T follicular helper cell (primary cell): ENCODE results near the gene DCAF8L2.
"Not testable (repeated sequence)": the region's sequence is repeated elsewhere in the genome, so short reads cannot be mapped to it uniquely, and the experiment has no call there.

Experiments used
- DNase-seq: peaks from one replicate; pipeline ENCODE4 v3.0.0-alpha.2; 2020; ENCODE audit warnings: low read depth
- total RNA-seq, 2 experiments: gene quantifications; one replicate each; lab custom pipeline; 2026; lab: John Stamatoyannopoulos, UW

The DCAF8L2 gene
- 0 to 0.09 reads per million in 2 experiments for total RNA-seq

DNA sequence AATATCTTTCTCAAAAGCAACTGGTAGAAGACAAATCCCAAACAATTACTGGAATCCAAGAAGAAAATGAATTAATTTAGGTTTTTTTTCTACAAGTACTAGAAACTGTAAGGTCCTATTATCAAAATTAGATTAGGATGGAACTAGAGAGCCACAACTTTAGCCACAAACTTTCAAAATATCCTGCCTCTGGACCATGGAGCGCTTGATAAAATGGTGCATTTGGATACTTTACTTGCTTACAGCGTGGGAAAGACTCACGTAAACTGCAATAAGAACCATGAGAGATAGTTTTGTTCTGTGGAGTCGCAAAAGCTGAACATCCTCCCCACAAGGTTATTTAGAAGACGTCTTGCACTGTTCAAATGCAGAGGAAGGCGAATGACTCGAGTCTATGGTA is at the start of gene DCAF8L2:
DCAF8L2 (plus strand) TSS at position 301 of the 400 bp plus-strand sequence. CDS start 156,552 bp downstream, outside the sequence.
- DNase-seq = no peak

DNA sequence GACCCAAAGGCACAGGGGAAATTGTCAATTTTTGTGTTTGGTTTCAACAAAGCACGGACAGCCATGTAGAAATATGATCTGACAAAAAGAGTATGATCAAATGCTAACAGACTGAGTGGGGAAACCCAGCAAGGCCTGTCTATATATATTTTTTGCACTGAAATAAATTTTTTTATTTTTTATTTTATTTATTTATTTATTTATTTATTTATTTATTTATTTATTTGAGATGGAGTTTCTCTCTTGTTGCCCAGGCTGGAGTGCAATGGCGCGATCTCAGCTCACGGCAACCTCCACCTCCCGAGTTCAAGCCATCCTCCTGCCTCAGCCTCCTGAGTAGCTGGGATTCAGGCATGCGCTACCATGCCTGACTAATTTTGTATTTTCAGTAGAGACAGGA is 49.0 kb upstream of the DCAF8L2 start:
- DNase-seq = not testable (repeated sequence)

DNA sequence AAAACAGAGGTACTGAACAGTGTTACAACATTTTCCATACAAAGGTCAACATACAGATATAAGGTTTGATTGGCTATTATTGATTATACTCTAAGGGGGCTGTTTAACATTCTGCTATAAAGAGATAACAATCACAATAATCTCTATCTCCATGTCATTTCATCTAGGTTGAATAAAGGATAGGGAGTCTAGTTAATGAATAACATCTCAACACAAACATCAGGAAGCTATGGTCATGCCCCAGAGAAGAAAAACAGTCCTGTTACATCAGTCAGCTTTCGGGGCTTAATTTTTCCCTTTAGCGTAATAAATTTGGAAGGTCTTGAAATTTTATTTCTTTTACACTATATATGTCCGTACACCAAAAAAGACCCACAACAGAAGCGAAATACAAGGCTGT is 41.5 kb upstream of the DCAF8L2 start:
- no peak for DNase-seq

DNA sequence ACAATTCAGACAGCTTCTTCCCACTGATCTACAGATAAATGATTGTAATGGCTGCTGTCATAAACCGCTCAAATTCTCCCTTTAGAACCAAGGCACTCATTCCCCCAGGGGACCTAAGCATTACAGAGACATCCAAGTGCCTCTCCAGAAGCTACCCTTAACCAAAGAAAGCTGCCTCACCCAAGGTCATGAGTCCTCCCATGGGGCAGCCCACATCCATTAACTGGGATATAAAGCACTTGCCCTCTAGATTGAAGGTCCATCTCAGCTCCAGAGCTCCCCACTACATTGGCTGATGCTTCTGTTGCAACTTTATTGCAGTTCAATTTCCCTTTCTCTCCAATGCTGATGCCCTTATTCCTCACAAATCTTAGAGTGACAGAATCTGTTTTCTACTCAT is 40.5 kb upstream of the DCAF8L2 start:
- DNase-seq = no peak

DNA sequence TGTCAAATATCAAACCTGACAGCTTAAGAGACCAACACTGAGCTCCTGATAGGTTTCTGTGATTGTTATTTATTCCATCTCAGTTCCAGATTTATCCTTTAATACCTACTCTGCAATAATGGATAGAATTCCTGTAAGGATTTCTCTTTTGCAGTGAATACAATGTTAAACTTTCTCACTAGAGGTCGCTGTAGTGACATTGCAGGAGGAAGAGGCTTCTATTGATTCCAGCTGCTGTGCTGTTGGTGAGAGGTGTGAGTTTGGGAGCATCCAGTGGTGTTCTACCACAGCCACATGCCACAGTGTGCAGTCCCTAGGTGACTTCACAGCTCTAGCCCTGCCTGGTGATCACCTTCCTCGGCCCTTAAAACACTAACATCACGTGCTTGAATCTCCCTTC is 34.6 kb upstream of the DCAF8L2 start:
- DNase-seq = no peak

DNA sequence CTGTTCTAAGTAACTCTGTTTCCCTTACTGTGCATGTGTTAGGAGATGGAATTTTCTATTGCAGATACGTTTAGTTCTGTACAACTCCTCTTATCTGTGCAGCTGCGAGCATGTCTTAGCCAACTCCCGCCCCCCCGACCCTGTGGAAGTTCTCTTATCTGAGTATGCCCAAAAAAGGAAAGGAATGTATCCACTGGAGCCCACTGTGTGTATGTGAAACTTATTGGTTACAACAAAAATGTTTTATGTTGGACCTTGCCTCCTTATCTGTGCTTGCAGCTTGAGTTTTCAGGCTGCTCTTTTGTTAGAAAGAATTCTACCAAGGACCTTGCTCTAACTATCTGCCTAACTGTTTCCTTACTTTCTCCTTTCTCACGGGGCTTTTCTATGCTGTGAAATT is 24.2 kb upstream of the DCAF8L2 start:
- DNase-seq = no peak

DNA sequence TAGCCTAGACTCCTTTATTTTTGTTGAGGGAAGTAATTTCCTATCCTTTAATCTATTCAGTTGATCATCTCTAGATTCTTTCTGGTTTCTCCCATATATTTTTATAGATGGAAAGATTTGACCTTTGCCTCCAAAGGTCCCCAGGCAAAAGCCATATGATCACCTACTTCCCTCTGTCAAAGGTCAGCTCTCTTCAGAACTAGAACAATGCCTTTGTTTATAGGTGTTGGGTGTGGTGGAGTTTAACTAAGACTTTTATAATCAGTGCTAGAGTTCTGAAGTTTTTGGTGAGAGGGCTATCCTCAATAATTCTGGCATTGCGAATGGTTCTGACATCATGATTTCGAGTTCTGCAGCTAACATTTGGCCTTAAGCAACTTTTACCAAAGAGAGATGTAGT is 19.0 kb upstream of the DCAF8L2 start:
- DNase-seq = no peak

DNA sequence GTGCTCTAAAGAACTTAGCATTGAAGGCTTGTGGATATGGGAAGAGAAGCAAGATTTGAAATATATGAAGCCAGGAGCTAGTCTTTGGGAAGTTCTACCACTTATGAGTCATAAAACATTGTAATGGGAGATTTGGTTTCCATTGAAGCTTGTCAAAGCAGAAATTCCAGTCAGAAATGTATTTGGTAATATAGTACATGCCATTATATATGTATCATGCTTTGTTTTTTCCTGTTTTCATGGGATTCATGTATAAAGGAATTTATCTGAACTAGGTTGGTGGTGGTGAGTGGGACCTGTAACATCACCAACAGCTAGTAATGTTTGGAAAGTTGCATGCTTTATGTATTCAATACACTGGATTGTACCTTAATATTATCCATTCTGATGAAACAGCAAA is 14.6 kb upstream of the DCAF8L2 start:
- no peak for DNase-seq

DNA sequence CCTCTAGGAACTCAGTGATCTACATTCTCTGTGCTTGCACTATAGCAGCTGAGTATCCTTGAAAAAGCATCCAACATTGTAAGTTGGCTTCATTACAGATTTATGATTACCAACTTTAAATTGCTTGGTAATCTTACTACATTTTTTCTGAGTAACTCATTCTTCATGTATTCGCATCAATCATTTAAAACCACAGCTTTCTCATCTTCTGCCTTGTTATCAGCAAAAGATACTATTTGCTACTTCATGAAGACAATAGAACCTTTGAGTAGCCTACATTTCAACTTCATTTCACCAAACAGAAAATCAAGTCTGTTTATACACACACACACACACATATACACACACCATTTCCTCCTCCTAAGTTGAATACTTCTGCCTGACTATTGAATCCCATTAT is 6.2 kb upstream of the DCAF8L2 start:
- no peak for DNase-seq

DNA sequence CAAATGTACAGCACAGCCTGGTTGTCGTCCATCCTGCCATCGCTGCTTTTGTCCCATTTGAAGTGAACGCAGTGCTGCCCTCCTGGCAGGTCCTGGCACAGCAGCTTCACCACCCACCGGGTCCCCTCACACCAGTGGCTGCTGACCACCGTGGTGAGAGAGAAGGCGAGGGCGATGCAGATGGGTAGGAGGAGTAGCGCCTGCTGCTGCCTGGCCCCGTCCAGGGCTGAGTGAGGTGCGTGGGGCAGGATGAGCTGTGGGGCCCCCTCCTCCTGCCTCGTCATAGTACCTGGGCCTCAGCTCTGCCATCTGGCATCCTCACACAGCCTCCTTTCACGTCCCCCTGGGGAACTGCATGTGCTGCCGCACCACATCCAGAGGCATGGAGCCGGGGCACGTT is 1.8 kb downstream of the DCAF8L2 start:
- DNase-seq = no peak

DNA sequence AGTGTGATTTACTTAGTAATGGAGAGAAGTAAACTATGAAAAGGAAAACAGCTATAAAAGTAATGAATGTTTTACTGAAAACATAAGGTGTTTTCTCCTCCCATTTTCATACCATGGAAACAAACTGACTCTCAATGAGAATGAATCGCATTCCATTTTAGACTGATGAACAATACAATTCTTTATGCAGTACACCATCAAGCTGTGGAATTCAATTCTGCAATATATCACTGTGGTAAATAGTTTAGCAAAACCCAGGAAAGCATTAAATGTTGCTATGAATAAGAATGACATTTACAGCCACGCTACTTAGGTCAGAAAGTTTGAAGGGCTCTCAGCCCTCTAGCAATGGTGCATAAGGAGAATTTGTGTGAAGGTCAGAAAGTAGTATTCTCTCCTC is 7.4 kb downstream of the DCAF8L2 start:
- DNase-seq = no peak

DNA sequence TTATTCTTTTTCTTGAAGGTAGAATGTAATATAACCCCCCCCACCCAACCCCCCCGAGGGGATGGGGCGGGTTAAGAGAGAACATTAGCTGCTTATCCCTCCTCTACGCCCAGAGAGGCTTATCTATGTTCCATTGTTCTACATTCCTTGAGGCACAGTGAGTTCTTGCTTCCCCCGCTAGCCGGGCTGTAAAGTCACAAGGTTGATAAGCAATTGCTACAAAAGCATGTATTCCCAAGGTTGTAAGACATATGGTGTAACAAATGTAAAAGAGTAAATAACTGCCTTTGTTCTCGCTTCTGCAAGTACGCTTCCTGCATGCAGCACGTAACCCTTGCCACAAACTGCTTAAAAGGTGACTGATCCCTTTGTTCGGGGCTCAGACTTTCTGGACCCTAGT is 8.2 kb downstream of the DCAF8L2 start:
- no peak for DNase-seq

DNA sequence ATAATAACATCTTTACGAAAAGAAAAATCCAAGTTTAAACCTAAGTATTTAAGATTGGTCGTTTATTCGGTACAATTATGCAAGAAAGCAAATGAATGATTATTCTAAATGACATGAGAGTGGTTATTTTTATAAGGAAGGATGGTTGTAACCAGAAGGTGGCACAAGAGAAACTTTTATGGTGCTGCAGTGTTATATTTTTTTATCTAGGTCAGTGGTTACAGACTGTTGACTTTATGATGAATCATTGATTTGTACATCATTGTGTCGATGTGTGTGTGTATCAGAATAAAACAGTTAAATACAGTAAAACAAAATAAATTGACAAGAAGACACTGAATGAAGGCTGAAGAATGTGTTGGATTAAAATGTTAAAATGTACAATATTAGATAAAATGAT is 9.8 kb downstream of the DCAF8L2 start:
- no peak for DNase-seq

DNA sequence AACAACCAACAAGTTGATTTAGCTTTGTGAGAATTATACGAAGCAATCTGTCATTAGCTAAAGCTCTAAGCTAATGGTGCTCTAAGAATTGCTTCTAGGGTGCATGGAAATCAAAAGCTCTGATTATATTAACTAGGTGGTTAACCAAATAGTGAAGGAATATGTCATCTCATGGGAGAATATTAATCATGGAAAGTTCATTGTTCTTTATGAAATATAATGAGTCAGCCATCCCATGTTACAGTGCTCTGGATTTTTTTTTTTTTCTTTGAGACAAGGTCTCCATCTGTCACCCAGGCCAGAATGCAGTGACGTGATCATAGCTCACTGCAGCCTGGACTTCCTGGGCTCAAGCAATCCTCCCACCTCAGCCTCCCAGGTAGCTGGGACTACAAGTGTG is 10.5 kb downstream of the DCAF8L2 start:
- no peak for DNase-seq

DNA sequence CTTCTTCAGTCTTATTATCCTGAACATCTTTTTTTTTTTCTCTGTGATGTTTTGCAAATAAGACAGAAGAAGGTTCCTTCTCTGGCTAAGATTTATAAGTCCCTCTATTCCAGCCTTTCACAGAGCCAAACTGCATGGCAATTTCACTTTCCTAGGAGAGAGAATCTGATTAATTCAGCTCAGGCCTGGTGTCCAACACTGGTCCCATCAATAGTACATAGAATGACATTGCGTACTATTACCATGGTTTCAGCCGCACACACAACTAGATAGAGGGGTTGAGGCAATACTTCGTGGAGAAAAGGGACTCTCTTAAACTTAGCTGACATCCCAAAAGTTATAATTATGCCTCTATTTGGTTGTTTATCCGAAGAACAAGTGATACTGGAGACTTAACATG is 18.5 kb downstream of the DCAF8L2 start:
- DNase-seq = no peak

DNA sequence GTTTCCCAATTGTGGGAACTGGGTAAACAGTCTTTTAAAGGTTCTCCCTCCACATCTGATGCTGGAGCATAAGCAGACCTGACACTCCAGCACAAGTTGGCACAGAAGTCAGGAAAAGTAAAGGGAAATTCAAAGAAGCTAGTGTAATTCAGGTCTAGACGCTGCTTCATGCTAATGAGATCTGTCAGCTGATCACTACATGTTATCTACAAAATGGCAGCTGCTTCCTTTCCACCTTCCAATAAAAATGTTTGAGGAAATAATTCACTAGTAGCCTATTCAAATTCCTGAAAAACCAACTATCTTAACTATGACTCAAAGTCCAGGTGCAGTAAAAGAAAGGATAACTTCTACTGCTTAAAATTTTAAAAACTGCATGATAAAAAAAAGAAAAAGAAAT is 29.3 kb downstream of the DCAF8L2 start:
- DNase-seq = no peak

DNA sequence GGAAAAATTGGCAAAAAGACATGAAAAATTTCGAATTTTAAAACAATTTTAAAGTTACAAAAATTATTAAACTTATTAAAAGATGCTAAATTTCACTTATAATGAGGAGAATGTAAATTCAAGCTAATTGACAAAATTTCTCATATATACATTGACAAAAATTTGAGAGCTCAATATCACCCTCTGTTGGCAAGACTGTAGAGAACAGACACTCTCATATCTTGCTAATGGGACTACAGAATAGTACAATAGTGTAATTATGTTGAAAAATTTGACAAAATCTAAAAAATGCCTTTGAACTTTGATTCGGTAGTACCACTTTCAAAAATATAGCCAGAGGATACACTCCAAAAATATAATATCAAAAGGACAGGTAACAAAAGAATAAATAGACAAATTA is 29.8 kb downstream of the DCAF8L2 start:
- no peak for DNase-seq

DNA sequence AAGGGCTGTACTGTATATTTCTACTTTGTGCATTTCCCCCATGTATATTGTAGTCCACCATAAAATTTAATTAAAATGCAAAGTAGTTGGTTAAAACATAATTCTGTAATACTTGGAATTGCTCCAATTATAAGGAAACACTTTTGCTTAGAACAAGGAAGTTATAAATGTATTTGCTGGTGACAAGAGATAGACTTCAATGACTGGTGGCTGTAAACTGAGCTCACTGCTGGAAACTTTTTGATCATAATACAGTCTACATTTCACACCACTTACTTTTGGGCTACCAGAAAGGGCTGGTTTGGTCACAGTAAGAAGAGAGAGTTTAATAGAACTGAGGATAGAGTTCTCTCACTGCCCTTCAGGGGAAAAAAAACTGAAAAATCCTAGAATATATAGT is 32.7 kb downstream of the DCAF8L2 start:
- DNase-seq = no peak

DNA sequence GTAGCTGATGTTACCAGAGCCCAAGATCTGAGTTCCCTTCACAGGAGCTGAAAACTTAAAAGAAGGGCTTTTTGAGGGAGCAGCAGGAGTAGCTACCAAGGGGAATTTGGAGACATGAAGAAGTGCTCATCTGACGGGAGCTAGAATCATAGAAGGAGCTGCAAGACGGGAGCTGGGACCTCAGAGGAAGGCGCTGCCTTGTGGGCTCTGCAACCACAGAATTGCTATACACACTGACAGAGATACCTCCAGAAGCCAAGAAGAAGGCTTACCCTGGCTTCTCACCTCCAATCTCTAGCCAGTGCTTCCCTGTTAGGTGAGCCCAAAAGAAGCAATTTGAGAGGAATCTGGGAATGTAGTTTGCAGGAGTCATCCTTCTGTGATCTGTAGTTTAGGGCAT is 35.9 kb downstream of the DCAF8L2 start:
- no peak for DNase-seq

DNA sequence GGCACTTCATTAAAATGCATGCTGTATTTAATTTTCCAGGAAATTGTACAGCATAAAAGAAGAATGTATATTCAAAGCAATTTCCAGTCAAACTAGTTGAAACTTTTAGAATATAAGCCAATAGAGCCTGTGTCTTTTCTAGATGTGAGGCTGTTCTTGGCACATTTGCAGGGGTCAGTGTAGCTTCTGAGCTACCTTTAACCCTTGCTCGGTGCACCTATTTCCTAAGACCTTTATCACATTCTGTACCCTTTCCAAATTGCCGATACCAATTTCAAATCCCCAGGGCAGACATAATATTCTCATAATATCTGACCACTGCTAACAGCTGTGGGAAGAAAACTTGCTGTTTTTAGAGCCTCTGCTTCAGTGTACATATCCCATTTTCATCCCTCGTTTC is 43.2 kb downstream of the DCAF8L2 start:
- DNase-seq = no peak

DNA sequence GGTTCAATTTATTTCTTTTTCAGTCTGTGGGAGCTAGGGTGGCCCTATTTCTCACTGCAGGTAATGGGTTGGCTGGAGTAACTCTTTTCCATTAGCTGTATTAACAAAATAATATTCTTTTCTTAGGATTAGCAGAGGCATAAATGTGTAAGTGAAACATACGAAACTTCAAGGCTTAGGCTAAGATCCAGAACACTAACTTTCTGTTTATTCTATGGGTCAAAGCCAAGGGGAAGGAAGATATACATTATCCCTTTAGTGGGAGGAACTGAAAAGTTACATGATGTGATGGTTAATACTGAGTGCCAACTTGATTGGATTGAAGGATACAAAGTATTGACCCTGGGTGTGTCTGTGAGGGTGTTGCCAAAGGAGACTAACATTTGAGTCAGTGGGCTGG is 66.4 kb downstream of the DCAF8L2 start:
- DNase-seq = no peak

DNA sequence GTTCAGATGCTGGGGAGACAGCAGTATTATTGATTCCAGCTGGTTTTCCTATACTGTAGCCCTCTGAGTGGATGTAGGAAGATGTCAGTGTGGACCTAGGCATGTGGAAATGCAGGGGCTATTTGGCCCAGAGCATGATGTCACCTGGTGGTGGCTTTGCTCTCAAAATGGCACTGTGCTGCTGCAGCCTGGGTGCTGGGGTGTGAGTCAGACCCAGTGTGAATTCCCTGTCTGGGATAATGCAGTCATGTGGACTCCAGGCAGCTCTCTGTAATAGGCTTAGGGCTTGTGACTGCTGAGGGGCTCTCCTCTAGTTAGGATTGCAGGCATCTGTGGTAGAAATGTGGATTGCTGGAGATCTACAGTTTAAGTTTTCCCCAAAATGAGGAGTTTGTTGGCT is 70.7 kb downstream of the DCAF8L2 start:
- DNase-seq = no peak

DNA sequence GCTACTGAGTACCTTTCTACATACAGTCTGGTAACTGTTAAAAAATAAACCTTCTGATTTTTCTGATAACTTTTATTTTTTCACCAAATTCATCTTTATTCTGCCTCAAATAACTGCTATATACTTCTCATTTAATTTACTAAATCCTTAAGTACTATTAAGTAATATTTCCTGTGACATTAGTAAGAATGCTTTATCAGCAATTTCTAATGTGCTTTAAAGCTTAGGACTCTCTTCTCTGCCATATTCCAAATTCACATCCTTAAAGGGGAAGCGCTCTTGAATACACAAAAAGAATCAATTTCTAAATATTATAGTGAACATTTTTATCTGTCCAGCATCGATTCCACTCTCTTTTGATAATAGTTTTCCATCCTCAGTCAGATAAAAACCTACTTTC is 81.1 kb downstream of the DCAF8L2 start:
- no peak for DNase-seq

DNA sequence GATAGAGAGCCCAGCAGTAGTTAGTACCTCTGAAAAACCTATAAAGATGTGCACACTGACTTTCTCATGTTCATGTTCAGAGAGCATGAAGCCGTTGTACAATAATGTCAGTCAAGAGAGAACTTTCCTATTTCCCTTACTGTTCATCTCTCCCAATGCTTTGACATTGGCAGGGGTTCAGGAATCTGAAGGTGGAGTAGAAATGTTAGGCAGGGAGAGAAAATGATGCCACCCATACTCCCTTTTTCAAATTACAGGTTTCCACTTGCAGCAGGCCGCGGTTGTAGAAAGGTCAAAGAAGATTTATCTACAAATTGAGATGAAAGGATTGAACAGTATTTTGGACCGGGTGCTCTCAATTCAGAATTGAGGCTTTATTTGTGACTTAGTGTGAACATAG is 84.3 kb downstream of the DCAF8L2 start:
- DNase-seq = no peak

DNA sequence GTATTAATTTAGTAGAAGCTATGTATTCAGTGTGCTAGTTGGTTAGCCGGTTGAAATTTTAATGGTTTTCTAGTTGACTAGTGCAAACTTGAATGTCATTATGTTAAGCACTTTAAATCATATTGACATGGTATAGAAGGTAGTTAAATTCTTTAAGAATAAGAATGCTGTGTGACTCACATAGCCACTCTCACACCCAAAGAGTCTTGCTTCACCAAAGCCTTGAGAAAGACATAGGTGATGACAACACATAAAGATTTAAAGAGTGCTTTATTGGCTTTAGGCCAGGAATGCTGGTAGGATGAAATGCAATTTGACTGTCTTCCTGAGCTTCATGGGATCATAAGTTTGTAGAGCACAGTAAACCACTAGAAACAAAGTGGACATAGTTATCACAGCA is 85.3 kb downstream of the DCAF8L2 start:
- DNase-seq = no peak
